HL-60 (cell line): Measurements from ENCODE around the gene PEX5L.

ENCODE experiments used
- DNase-seq, 2 experiments: peaks; one replicate each; pipeline ENCODE4 v3.0.0-alpha.2; 2010 to 2020; ENCODE audit warnings: low read depth in 1 of 2, low spot score in 1 of 2
- H3K27ac ChIP-seq: fragments of 250-450 bp; sonication (Bioruptor Pico); replicated peaks from 2 replicates; pipeline ENCODE4 v1.5.1; 2020; ENCODE audit warnings: mild to moderate bottlenecking, moderate library complexity
- H3K27me3 ChIP-seq: fragments of 250-450 bp; sonication (Bioruptor Pico); 2 replicates; pipeline ENCODE4 v1.5.1; 2021; ENCODE audit warnings: mild to moderate bottlenecking, moderate library complexity; ENCODE audit not compliant: insufficient read depth, poor library complexity, severe bottlenecking
- H3K4me3 ChIP-seq: replicated peaks from 2 replicates; pipeline ENCODE4 v1.5.1; 2011; ENCODE audit warnings: mild to moderate bottlenecking, control low read depth, low read length; ENCODE audit not compliant: insufficient read depth
- CTCF ChIP-seq: IDR thresholded peaks from one replicate; pipeline ENCODE4 v1.5.1; 2011; ENCODE audit warnings: low read length, control low read depth, inconsistent platforms; ENCODE audit not compliant: insufficient read depth
- GABPA ChIP-seq: IDR thresholded peaks from 2 replicates; pipeline ENCODE4 v1.6.1; 2012; ENCODE audit warnings: low read depth
- POLR2AphosphoS5 ChIP-seq: IDR thresholded peaks from 2 replicates; pipeline ENCODE4 v1.6.1; 2012; ENCODE audit warnings: low read depth
- REST ChIP-seq: IDR thresholded peaks from 2 replicates; pipeline ENCODE4 v1.6.1; 2012; ENCODE audit warnings: low read depth; ENCODE audit not compliant: insufficient replicate concordance
- SPI1 ChIP-seq: IDR thresholded peaks from 2 replicates; pipeline ENCODE4 v1.6.1; 2012; ENCODE audit warnings: low read depth, mild to moderate bottlenecking, borderline replicate concordance

Gene PEX5L

GRCh38 chr3:179775416-179776122, 261.2 kb downstream of the PEX5L start:
- Histone ChIP-seq H3K4me3 (no peak overlapping the region), H3K27me3 (no peaks in the 10 kb centered on the region), H3K27ac (no peak overlapping the region)
- no peak for TF ChIP-seq GABPA
- no peak for TF ChIP-seq POLR2AphosphoS5
- no peak for TF ChIP-seq SPI1
- no peak for TF ChIP-seq REST
- no peak for TF ChIP-seq CTCF
- DNase-seq = no peak

- Histone ChIP-seq H3K27ac (no peak overlapping the region), H3K27me3 (no peaks in the 10 kb centered on the region), H3K4me3 (no peak overlapping the region)
- no peak for TF ChIP-seq CTCF
- no peak for TF ChIP-seq GABPA
- TF ChIP-seq POLR2AphosphoS5 = no peak
- TF ChIP-seq REST = no peak
- no peak for TF ChIP-seq SPI1
- DNase-seq = no peak
Measured at GRCh38 chr3:179772297-179772696, 264.4 kb downstream of the PEX5L start.

- Histone ChIP-seq H3K27me3 (no peaks in the 10 kb centered on the region), H3K27ac (no peak overlapping the region), H3K4me3 (no peak overlapping the region)
- TF ChIP-seq CTCF (no peak), SPI1 (peak; percentile 73)
- DNase-seq = peak in 1 of 2 experiments; percentile 8
Measured at GRCh38 chr3:179771797-179772196, 264.9 kb downstream of the PEX5L start.
